Neural cell (in vitro differentiated cells): ENCODE measurements around the gene OSTC.

Experiments used
- CTCF ChIP-seq: fragments of 450-650 bp; IDR thresholded peaks from 2 replicates; pipeline ENCODE4 v1.5.1; 2014; ENCODE audit warnings: antibody characterized with exemption, mild to moderate bottlenecking, moderate library complexity; ENCODE audit not compliant: poor library complexity, severe bottlenecking
- EZH2 ChIP-seq: fragments of 200-600, 300-800 bp; shearing (Covaris generic), sonication (generic); IDR thresholded peaks from 2 replicates; pipeline ENCODE4 v1.6.1; 2014; ENCODE audit warnings: antibody characterized with exemption, low read length, borderline replicate concordance, mild to moderate bottlenecking; ENCODE audit not compliant: insufficient read depth, poor library complexity, severe bottlenecking
- MXI1 ChIP-seq: fragments of 450-650 bp; conservative IDR thresholded peaks from 2 replicates; pipeline ENCODE4 v1.6.1; 2014; ENCODE audit warnings: antibody characterized with exemption, mild to moderate bottlenecking; ENCODE audit not compliant: poor library complexity, severe bottlenecking
- POLR2AphosphoS5 ChIP-seq: IDR thresholded peaks from 2 replicates; pipeline ENCODE4 v1.6.1; 2012
- RAD21 ChIP-seq: fragments of 450-650 bp; conservative IDR thresholded peaks from 2 replicates; pipeline ENCODE4 v1.6.1; 2014; ENCODE audit warnings: antibody characterized with exemption, mild to moderate bottlenecking, moderate library complexity
- REST ChIP-seq: IDR thresholded peaks from 2 replicates; pipeline ENCODE4 v1.6.1; 2012; ENCODE audit warnings: borderline replicate concordance
- TAF1 ChIP-seq: IDR thresholded peaks from 2 replicates; pipeline ENCODE4 v1.6.1; 2012; ENCODE audit warnings: low read depth

DNA sequence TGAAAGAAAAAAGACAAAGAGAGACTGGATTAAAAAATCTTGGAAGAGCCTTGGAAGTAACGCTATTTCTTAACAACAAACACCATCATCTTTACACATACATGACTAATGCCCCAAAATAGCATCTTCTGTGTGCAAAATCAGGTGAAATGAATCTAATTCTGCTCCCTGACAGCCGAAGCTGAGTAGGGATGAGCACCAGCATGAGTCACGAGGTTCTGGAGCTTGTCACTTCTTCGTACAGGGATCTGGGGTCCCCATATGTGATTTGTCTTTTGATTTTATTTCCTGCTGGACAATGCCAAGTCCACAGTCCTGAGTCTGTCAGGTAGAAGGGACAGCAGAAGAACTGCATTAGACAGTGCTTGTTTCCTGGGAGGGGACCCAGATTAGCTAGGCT is 55.9 kb downstream of the OSTC start:
- TF ChIP-seq CTCF (no peak), REST (no peak), EZH2 (no peak), TAF1 (no peak), POLR2AphosphoS5 (no peak), MXI1 (no peak), RAD21 (no peak)
